BJ (cell line): ENCODE results near the gene PCBP3. TPM values are rescaled to one million over a fixed set of nuclear protein-coding genes. Genes with fewer than 3 reads are reported as not detected.

Experiments used
- CTCF ChIA-PET: fragments of 350-600 bp; formaldehyde crosslinking; extraction: SDS; loops from one replicate; lab custom pipeline; 2021; ENCODE audit warnings: antibody characterized with exemption, inconsistent platforms; lab: Yijun Ruan, JAX
- POLR2A ChIA-PET: fragments of 300-600 bp; sonication (Branson Sonifier 250); formaldehyde crosslinking; extraction: SDS; loops from one replicate; lab custom pipeline; 2021; ENCODE audit warnings: antibody characterized with exemption; lab: Charles Lee
- DNase-seq: peaks from one replicate; pipeline ENCODE4 v3.0.0-alpha.2; 2011; ENCODE audit warnings: low read depth
- H3K27me3 ChIP-seq: 2 replicates; pipeline ENCODE4 v1.6.0; 2011; ENCODE audit warnings: low read length; ENCODE audit not compliant: control insufficient read depth, insufficient read depth
- H3K36me3 ChIP-seq: 2 replicates; pipeline ENCODE4 v1.5.1; 2011; ENCODE audit warnings: low read length; ENCODE audit not compliant: control insufficient read depth, insufficient read depth
- H3K4me3 ChIP-seq: 2 replicates; pipeline ENCODE4 v1.5.1; 2011; ENCODE audit warnings: low read depth, mild to moderate bottlenecking, control low read depth, low read length
- CTCF ChIP-seq: IDR thresholded peaks from 2 replicates; pipeline ENCODE4 v1.5.1; 2011; ENCODE audit warnings: low read depth, mild to moderate bottlenecking, control low read depth, inconsistent platforms, low read length, moderate library complexity; ENCODE audit not compliant: insufficient read depth
- polyA plus RNA-seq: library from polyadenylated mRNA; depleted of rRNA; stranded (reverse); fragments of >200 nt; gene quantifications from 2 replicates; pipeline ENCODE4 v1.2.3, GENCODE V29; 2011

Gene PCBP3
- polyA plus RNA-seq, 1 experiment, result 2.1 TPM

DNA sequence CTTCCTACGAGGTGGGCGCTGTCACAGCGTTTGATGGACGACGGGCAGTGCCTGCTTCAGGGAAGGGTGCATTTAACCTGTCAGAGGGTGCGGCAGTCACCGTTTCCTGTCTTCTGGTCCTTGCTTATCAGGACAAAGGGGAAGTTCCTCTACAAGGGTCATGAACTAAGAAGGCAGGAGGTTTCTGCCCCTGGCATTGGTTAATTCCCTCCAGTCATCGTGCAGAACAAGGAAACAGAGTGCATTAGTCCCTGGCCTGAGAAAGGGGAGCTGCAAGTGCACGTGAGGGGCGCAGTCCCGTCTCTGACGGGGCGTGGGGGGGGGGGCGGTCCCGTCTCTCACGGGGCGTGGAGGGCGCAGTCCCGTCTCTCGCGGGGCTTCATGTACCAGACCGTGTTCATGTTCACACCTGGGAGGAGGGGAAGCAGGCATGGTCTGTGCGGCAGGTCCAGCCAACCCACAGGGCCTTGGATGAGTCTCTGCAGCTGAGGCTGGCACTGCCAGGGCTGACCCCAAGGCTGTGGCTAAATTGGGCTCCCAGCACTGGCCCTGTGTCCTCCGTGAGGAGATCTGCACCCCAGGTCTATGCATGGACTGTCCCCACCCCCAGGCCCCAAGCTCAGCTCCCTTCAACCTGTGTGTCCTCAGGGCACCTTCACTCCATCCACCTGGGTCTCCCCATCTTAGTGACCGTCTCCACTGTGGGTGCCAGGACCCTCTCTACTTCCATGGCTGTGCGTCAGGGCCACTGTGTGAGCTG lies 248.8 kb downstream of the PCBP3 start:
- CTCF ChIA-PET, result interaction anchor here (0.6 to 1.9 kb wide), 4 partner anchors 12 to 469 kb away, joined by 3 to 10 read pairs (median 3); no protein-coding TSS in a partner anchor
- POLR2A ChIA-PET, result no interaction called here
- no peak for DNase-seq
- no peaks in the 10 kb centered on the region for H3K36me3 ChIP-seq
- H3K27me3 ChIP-seq, result peaks cover 13% of the 10 kb centered on the region
- H3K4me3 ChIP-seq, result no peak overlapping the region
- no peak for TF ChIP-seq CTCF

- CTCF ChIA-PET, result interaction anchor here (0.6 to 1.9 kb wide), 2 partner anchors 13 to 142 kb away, joined by 3 to 10 read pairs; no protein-coding TSS in a partner anchor
- Histone ChIP-seq H3K27me3 (peaks cover 13% of the 10 kb centered on the region), H3K4me3 (no peak overlapping the region), H3K36me3 (no peaks in the 10 kb centered on the region)
- TF ChIP-seq CTCF, result no peak
- DNase-seq, result no peak
- POLR2A ChIA-PET, result no interaction called here
These were observed 249.6 kb downstream of the PCBP3 start for GRCh38 chr21:45892916-45893739.

DNA sequence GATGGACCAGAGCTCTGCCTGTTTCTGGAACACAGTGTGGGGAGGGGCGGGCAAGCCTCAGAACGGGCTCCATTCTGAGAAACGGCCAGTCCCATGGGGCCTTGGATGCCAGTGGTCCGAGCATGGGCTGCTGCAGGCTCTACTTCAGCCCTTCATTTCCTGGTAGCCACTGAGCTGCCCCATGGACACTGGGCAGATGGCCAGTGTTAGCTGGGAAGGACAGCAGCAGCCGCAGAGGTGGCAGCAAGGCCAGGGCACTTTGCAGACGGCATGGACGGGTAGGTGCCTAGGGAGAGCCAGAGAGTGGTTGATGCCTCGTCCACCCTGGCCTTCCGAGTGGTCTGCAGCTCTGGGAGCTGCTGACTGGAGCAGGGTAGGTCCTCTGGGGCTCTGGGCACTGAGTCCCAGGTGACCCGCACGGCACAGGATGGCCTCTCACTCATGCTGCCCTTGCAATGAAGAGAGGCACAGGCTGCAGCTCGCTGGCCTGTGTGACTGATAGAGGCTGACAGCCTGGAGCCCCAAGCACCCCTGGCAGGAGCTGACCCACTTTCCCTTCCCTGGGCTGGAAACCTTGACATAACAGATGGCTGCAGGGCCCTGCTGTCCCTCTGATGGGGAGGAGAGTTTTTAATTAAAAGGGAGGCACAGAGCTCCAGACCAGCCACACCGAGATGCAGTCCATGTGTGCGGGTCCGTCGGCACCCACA lies 250.4 kb downstream of the PCBP3 start:
- ChIA-PET POLR2A (no interaction called here), CTCF (interaction anchor here (1.9 kb wide), 1 partner anchor 14 kb away, joined by 10 read pairs; no protein-coding TSS in a partner anchor)
- no peak for DNase-seq
- no peak for TF ChIP-seq CTCF
- Histone ChIP-seq H3K36me3 (no peaks in the 10 kb centered on the region), H3K4me3 (no peak overlapping the region), H3K27me3 (peaks cover 11% of the 10 kb centered on the region)

DNA sequence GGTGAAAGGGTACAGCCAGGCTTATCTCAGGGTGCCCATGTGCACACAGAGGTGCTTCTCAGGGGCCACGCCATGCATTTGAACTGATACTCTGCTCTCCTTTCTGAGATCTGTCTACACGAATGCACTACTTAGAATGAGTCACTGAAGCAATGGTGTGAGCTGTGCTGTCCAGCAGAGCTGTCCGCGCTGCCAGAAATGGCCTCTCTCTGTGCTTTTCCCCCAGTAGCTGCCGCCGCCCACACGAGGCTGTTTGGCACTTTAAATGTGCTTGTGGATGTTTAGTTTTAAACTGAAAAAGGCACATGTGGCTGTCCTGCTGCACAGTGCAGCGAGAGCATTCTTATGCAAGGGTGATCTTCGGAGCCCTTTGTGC lies 250.9 kb downstream of the PCBP3 start:
- Histone ChIP-seq H3K36me3 (no peaks in the 10 kb centered on the region), H3K27me3 (peaks cover 11% of the 10 kb centered on the region), H3K4me3 (no peak overlapping the region)
- DNase-seq, result peak; percentile 26
- ChIA-PET POLR2A (no interaction called here), CTCF (interaction anchor here (1.9 kb wide), 1 partner anchor 14 kb away, joined by 10 read pairs; no protein-coding TSS in a partner anchor)
- TF ChIP-seq CTCF, result no peak
